Progenitor cell of endocrine pancreas (in vitro differentiated cells): ENCODE data around the gene RSRC1. TPM values are rescaled to one million over a fixed set of nuclear protein-coding genes. Genes with fewer than 3 reads are reported as not detected.

ENCODE experiments used
- DNase-seq: peaks from one replicate; pipeline ENCODE4 v3.0.0; 2021; ENCODE audit warnings: low spot score; ENCODE audit not compliant: unreplicated experiment
- H3K27ac Mint-ChIP-seq: 2 replicates; pipeline ENCODE4 v1.8.0; 2021; ENCODE audit warnings: mild to moderate bottlenecking, moderate library complexity, mixed read lengths
- H3K27me3 Mint-ChIP-seq: 2 replicates; pipeline ENCODE4 v1.8.0; 2021; ENCODE audit warnings: mixed read lengths
- H3K36me3 Mint-ChIP-seq: 2 replicates; pipeline ENCODE4 v1.8.0; 2022; ENCODE audit warnings: mixed read lengths; ENCODE audit not compliant: insufficient read depth
- H3K4me1 Mint-ChIP-seq: 2 replicates; pipeline ENCODE4 v1.8.0; 2021; ENCODE audit warnings: low read depth, mixed read lengths
- H3K4me3 Mint-ChIP-seq: 2 replicates; pipeline ENCODE4 v1.8.0; 2021; ENCODE audit warnings: low read depth, mild to moderate bottlenecking, moderate library complexity, mixed read lengths
- H3K9me3 Mint-ChIP-seq: 2 replicates; pipeline ENCODE4 v1.8.0; 2021; ENCODE audit warnings: low read depth, mixed read lengths
- CTCF ChIP-seq: fragments of 200-600 bp; sonication (generic); IDR thresholded peaks from one replicate; pipeline ENCODE4 v1.5.0; 2021; ENCODE audit warnings: antibody characterized with exemption, mild to moderate bottlenecking; ENCODE audit not compliant: unreplicated experiment
- total RNA-seq: library from RNA; stranded (reverse); gene quantifications from 2 replicates; pipeline ENCODE4 v1.2.1, GENCODE V29; 2021

RSRC1 gene
- total RNA-seq, 1 donor from 2014 or later, result 50.6 TPM

GRCh38 chr3:158520433-158520832 lies 410.5 kb downstream of the RSRC1 start:
- peaks cover 4% of the 10 kb centered on the region for H3K9me3 Mint-ChIP-seq
- no peaks in the 10 kb centered on the region for H3K27me3 Mint-ChIP-seq
- no peak overlapping the region for H3K27ac Mint-ChIP-seq
- no peaks in the 10 kb centered on the region for H3K4me1 Mint-ChIP-seq
- no peak overlapping the region for H3K4me3 Mint-ChIP-seq
- no peak for DNase-seq
- TF ChIP-seq CTCF, result no peak
- peaks cover 3% of the 10 kb centered on the region for H3K36me3 Mint-ChIP-seq

GRCh38 chr3:158522221-158523136 lies 412.6 kb downstream of the RSRC1 start:
- Mint-ChIP-seq H3K27me3 (no peaks in the 10 kb centered on the region), H3K9me3 (no peaks in the 10 kb centered on the region), H3K27ac (no peak overlapping the region)

DNA sequence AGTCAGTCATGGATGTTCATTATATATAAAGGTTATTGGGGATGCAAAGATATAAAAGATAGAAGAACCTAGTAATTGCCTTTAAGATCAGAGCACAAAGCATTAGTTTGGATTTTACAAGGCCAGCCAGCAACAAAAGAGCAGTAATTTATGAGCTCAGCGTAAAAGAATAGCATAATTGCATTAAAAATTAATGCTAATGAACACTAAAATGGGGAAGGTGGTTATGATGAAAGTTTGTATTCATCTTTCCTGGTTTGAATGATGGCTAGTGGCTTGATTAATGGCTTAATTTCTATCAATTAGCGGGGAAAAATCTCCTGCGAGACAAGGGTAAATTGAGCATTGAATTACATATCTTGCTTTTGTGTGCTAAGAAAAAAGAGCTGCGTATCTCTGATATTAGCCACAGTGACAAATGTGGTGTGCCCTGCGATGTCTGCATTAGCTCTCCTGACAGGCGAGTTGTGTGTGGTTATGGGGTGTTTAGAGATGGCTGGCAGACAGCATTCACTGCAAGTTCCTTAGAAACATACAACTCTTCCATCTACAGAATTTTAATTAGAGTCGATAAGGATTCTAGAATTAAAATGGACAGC lies 418.3 kb downstream of the RSRC1 start:
- H3K4me3 Mint-ChIP-seq, result no peak overlapping the region
- H3K36me3 Mint-ChIP-seq, result no peaks in the 10 kb centered on the region
- no peaks in the 10 kb centered on the region for H3K9me3 Mint-ChIP-seq
- no peaks in the 10 kb centered on the region for H3K4me1 Mint-ChIP-seq
- DNase-seq, result no peak
- no peaks in the 10 kb centered on the region for H3K27me3 Mint-ChIP-seq
- H3K27ac Mint-ChIP-seq, result no peak overlapping the region
- TF ChIP-seq CTCF, result no peak

More at GRCh38 chr3:158522221-158523136, 412.6 kb downstream of the RSRC1 start:
- Mint-ChIP-seq H3K36me3 (no peaks in the 10 kb centered on the region), H3K4me3 (no peak overlapping the region), H3K4me1 (no peaks in the 10 kb centered on the region)
- TF ChIP-seq CTCF, result no peak
- DNase-seq, result no peak

DNA sequence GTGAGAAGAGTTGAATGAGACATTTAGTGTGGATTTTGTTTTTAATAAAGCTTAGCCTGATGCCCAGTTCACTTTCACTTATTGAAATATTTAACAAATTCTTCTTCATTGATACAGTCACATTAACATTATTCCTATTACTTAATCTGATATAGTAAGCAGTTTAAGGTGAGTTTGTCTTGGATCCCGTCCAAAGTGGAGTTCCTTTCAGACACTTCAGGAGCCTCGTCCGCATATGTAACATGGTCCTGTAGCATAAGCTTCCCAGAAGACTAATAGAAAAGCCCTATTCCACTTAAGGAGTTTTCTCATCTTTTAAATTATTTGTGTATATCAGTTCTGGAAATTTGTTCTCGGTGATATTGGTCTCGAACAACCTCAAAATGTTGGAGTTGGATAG lies 421.4 kb downstream of the RSRC1 start:
- no peak overlapping the region for H3K27ac Mint-ChIP-seq
- no peak overlapping the region for H3K4me3 Mint-ChIP-seq
- H3K9me3 Mint-ChIP-seq, result no peaks in the 10 kb centered on the region
- DNase-seq, result no peak
- TF ChIP-seq CTCF, result no peak
- no peaks in the 10 kb centered on the region for H3K27me3 Mint-ChIP-seq
- no peaks in the 10 kb centered on the region for H3K4me1 Mint-ChIP-seq
- H3K36me3 Mint-ChIP-seq, result no peaks in the 10 kb centered on the region

- H3K27me3 Mint-ChIP-seq, result no peaks in the 10 kb centered on the region
Measured at GRCh38 chr3:158532099-158532734, 422.3 kb downstream of the RSRC1 start.

More at GRCh38 chr3:158532099-158532734, 422.3 kb downstream of the RSRC1 start:
- Mint-ChIP-seq H3K4me1 (no peaks in the 10 kb centered on the region), H3K27ac (no peak overlapping the region), H3K4me3 (no peak overlapping the region), H3K36me3 (no peaks in the 10 kb centered on the region), H3K9me3 (no peaks in the 10 kb centered on the region)
- peak; percentile 60 for TF ChIP-seq CTCF
- no peak for DNase-seq
